Stimulated activated CD4-positive, alpha-beta T cell treated with anti-CD3 and anti-CD28 coated beads, Interleukin-4, amount 100 ng/mL, for 48 hours (primary cell): ENCODE data around the gene ZNF649.
A peak's percentile ranks its signal among the peaks of the same experiment; 100 is the strongest.

ENCODE experiments used
- DNase-seq, 2 donors: peaks; one replicate each; pipeline ENCODE4 v3.0.0-alpha.2; 2020; ENCODE audit warnings: low read depth in 2 of 2

ZNF649 gene

GRCh38 chr19:51887522-51888498, 17.0 kb downstream of the ZNF649 start, which contains the start of gene ZNF577:
Gene ZNF577 (minus strand): TSS chr19:51887951. CDS start chr19:51880382, 7,569 bp downstream.
- DNase-seq = peak; percentile 38 to 55

DNA sequence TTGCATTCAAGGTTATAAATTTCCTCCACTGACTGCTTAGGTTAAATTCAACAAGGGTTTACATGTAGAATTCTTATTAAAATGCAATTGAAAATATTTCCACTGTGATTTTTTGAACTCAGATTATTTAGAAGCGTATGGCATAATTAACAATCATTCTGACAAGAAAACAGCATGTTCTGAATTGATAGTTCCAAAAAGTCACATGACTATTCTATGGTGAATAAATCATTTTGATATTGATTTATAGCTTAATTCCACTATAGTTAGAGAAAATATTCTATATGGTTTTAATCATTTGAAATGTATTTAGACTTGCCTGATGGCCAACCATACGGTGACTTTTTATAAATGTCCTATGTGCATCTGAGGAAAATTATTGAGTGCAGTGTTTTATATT, 20.1 kb downstream of the ZNF649 start:
- no peak for DNase-seq

GRCh38 chr19:51882518-51882917, 22.3 kb downstream of the ZNF649 start:
- no peak for DNase-seq

DNA sequence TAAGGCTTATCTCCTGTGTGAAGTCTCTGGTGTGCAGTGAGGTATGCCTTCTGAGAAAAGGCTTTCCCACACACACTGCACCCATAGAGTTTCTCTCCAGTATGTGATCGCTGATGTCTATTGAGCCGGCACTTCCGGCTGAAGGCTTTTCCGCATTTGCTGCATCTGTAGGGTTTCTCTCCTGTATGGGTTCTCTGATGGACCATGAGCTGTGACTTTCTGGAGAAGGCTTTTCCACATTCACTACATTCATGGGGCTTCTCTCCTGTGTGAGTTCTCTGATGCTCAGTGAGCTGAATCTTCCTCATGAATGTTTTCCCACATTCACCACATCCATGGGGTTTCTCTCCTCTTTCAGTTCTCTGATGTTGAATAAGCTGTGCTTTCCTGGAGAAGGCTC, 31.7 kb downstream of the ZNF649 start:
- no peak for DNase-seq

DNA sequence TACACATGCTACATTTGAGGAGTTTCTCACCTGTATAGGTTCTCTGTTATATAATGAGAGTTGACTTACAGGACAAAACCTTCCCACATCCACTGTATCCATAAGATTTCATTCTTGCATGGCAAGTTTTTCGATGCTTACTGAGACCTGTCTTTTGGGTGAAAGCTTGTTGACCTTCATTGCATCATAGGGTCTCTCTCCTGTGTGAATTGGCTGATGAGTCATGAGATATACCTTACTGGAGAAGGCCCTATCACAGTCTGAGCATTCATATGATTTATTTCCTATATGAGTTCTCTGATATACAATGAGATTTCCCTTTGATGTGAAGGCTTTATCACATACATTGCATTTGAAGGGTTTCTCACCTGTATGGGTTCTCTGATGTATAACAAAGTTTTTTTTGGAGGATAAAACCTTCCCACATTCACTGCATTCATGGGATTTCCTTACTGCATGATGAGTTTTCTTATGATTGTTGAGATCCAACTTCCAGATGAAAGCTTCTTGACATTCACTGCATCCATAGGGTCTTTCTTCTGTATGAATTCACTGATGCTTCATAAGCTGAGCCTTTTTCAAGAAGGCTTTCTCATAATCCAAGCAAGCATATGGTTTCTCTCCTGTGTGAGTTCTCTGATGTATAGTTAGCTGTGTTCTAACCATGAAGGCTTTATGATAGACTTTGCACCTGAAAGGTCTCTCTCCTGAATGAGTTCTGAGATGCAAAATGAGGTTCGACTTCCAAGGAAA, 42.8 kb downstream of the ZNF649 start:
- DNase-seq = no peak
